ENCODE measurements around the gene IQSEC2. TPM values are rescaled to one million over a fixed set of nuclear protein-coding genes. Genes with fewer than 3 reads are reported as not detected.

Gene IQSEC2
- total RNA-seq, 1 donor from 2014 or later: 17.3 TPM

- ATAC-seq (no peak), DNase-seq (no peak)
- Histone ChIP-seq H3K27ac (no peak overlapping the region), H3K4me1 (peaks cover 3% of the 10 kb centered on the region), H3K27me3 (no peaks in the 10 kb centered on the region), H3K36me3 (no peaks in the 10 kb centered on the region), H3K4me3 (no peak overlapping the region), H3K9me3 (no peaks in the 10 kb centered on the region)
- intact Hi-C loops (cut with DNase I): no loop called here
- TF ChIP-seq CTCF (IDR thresholded peaks at IDR 0.05): no peak
These were observed 11.8 kb downstream of the IQSEC2 start for GRCh38 chrX:53269536-53270107.

DNA sequence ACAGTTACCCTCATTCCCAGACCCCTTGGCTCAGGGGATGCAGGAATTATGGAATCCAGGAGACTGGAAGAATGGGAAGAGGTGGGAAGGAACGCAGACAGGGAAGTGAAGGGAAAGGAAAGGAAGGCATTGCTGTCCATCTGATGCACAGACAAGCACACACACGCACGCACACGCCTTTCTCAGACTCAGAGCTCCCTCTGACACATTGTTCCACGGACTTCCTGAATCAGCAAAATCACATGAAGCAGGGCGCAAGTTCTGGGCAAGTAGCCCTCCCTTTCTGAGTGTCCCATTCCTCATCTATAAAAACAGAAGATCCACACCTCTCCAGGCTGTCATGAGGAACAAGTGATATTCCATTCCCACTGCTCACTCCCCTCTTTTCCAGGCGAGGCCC lies 13.2 kb downstream of the IQSEC2 start:
- ATAC-seq (no peak), DNase-seq (no peak)
- no peaks in the 10 kb centered on the region for H3K9me3 ChIP-seq
- no peak for TF ChIP-seq CTCF (IDR thresholded peaks at IDR 0.05)
- no peaks in the 10 kb centered on the region for H3K36me3 ChIP-seq
- no peaks in the 10 kb centered on the region for H3K27me3 ChIP-seq
- H3K4me3 ChIP-seq: no peak overlapping the region
- intact Hi-C loops (cut with DNase I): no loop called here
- no peak overlapping the region for H3K27ac ChIP-seq
- H3K4me1 ChIP-seq: peaks cover 3% of the 10 kb centered on the region

- peak; percentile 68 for ATAC-seq
- intact Hi-C loops (cut with DNase I): no loop called here
- Histone ChIP-seq H3K27ac (peak overlapping the region; percentile 36), H3K27me3 (no peaks in the 10 kb centered on the region), H3K36me3 (no peaks in the 10 kb centered on the region), H3K4me1 (peaks cover 3% of the 10 kb centered on the region), H3K4me3 (no peak overlapping the region), H3K9me3 (no peaks in the 10 kb centered on the region)
- DNase-seq: no peak
- no peak for TF ChIP-seq CTCF (IDR thresholded peaks at IDR 0.05)
These were observed 14.5 kb downstream of the IQSEC2 start for GRCh38 chrX:53266914-53267313.

DNA sequence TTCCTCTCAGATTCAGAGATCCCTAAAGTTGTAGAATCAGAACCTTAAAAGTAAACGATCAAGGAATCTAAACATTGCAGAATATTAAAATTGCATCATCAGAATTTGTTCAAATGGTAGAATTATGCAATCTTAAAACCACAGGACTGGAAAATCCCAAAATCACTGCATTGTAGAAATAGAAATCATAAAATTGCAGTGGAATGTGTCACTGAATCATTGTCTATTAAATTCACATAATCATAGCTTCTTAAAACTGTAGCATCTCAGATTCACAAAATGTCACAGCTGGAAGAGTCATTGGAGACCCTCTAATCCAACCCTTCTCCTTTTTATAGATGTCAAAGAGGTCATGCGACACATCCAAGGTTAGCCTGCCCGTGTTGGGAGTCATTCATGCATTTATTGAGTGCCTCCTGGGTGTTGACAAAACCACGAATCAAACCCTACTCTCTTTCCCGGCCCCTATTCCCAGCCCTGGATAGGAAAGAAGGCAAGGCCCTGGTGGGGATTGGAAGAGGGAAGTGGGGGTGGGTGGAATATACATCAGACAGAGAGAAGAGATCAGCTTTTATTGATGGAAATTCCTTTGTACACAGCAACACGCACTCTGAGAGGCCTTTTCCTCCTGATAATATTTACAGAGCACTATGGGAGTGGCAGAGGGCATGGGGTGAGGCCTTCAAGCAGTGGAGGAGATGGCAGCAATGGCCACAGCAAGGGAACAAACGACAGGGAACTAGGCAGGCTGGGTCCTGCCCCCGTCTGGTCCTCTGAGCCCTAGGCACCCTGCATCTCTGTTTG lies 15.4 kb downstream of the IQSEC2 start:
- no peak for TF ChIP-seq CTCF (IDR thresholded peaks at IDR 0.05)
- Histone ChIP-seq H3K4me3 (no peak overlapping the region), H3K9me3 (no peaks in the 10 kb centered on the region), H3K36me3 (no peaks in the 10 kb centered on the region), H3K27me3 (no peaks in the 10 kb centered on the region), H3K4me1 (peaks cover 3% of the 10 kb centered on the region), H3K27ac (peak overlapping the region; percentile 36)
- ATAC-seq (no peak), DNase-seq (no peak)
- intact Hi-C loops (cut with DNase I): no loop called here

DNA sequence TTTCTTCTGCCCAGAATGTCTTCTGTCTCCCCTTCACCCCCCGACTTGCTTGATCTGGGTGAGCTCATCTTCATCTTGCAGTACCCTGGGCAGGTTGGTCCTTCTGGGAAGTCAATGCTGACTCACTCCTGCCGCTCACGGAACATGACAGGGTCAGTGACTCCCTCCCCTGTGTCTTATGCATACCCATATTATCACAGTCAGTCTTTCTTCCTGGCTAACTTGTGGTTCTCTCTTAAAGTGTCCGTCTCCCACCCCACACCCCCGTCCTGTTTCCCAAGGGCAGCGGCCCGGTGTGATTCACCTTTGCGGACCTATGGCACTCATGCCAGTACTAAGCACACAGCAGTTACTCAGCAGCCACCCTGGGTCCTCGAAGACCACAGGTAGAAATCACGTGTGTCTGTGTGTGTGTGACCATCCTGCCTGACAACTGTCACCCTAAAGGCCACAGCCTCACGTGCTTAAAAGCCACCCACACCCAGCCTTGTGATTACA lies 17.7 kb downstream of the IQSEC2 start:
- H3K36me3 ChIP-seq: no peaks in the 10 kb centered on the region
- H3K27ac ChIP-seq: no peak overlapping the region
- H3K4me3 ChIP-seq: no peak overlapping the region
- peaks cover 3% of the 10 kb centered on the region for H3K4me1 ChIP-seq
- no peak for TF ChIP-seq CTCF (IDR thresholded peaks at IDR 0.05)
- ATAC-seq (no peak), DNase-seq (no peak)
- no peaks in the 10 kb centered on the region for H3K27me3 ChIP-seq
- intact Hi-C loops (cut with DNase I): no loop called here
- H3K9me3 ChIP-seq: no peaks in the 10 kb centered on the region

Measured in upper lobe of right lung (tissue), 1 donor.